GM12892 (cell line): ENCODE results near the gene ATP6V0E1.

ENCODE experiments used
- POLR2A ChIP-seq: IDR thresholded peaks from 2 replicates; pipeline ENCODE4 v1.6.1; 2011; ENCODE audit warnings: low read depth, low read length, control low read depth
- TAF1 ChIP-seq: IDR thresholded peaks from 2 replicates; pipeline ENCODE4 v1.6.1; 2011; ENCODE audit warnings: low read depth, mild to moderate bottlenecking, control low read depth, low read length, borderline replicate concordance

- TF ChIP-seq POLR2A (no peak), TAF1 (no peak)
These were observed 27.2 kb downstream of the ATP6V0E1 start for GRCh38 chr5:173010547-173011464.
